Ammon's horn (tissue), 1 donor: ENCODE results near the gene TMEM128.
A peak's percentile ranks its signal among the peaks of the same experiment; 100 is the strongest.
"Not testable (repeated sequence)": the region's sequence is repeated elsewhere in the genome, so short reads cannot be mapped to it uniquely, and the experiment has no call there.

ENCODE experiments used
- DNase-seq: peaks from one replicate; pipeline ENCODE4 v3.0.0-alpha.2; 2016; ENCODE audit warnings: low spot score

The TMEM128 gene

GRCh38 chr4:4248029-4248884 is at the start of gene TMEM128:
Gene TMEM128, minus strand, starts transcription at chr4:4248223. Its CDS starts 21 bp downstream, at chr4:4248202.
- DNase-seq: peak; percentile 96

GRCh38 chr4:4296283-4296846 is 48.3 kb upstream of the TMEM128 start:
- DNase-seq: no peak

GRCh38 chr4:4293279-4293678 is 45.3 kb upstream of the TMEM128 start:
- DNase-seq: no peak

- peak; percentile 94 for DNase-seq
These were observed 42.2 kb upstream of the TMEM128 start, which contains the start of the genes LYAR and ZBTB49 for GRCh38 chr4:4289941-4290850. Gene LYAR, minus strand, starts transcription at chr4:4290154. Its CDS starts 6,412 bp downstream, at chr4:4283742. Gene ZBTB49, plus strand, starts transcription at chr4:4290251. Its CDS starts 9,695 bp downstream, at chr4:4299946.

- DNase-seq: no peak
These were observed 41.5 kb upstream of the TMEM128 start for GRCh38 chr4:4289597-4289940.

- DNase-seq: no peak
These were observed 41.0 kb upstream of the TMEM128 start for GRCh38 chr4:4289055-4289454.

- DNase-seq: no peak
These were observed 40.1 kb upstream of the TMEM128 start for GRCh38 chr4:4288098-4288497.

GRCh38 chr4:4284827-4285618 is 37.0 kb upstream of the TMEM128 start:
- no peak for DNase-seq

GRCh38 chr4:4281787-4282186 is 33.8 kb upstream of the TMEM128 start:
- DNase-seq: no peak

GRCh38 chr4:4277531-4277930 is 29.5 kb upstream of the TMEM128 start:
- DNase-seq: no peak

- DNase-seq: no peak
These were observed 26.2 kb upstream of the TMEM128 start for GRCh38 chr4:4274226-4274625.

GRCh38 chr4:4271912-4272311 is 23.9 kb upstream of the TMEM128 start:
- no peak for DNase-seq

GRCh38 chr4:4270529-4270928 is 22.5 kb upstream of the TMEM128 start:
- DNase-seq: no peak

GRCh38 chr4:4269856-4270255 is 21.8 kb upstream of the TMEM128 start:
- no peak for DNase-seq

GRCh38 chr4:4269331-4269731 is 21.3 kb upstream of the TMEM128 start:
- DNase-seq: no peak

- DNase-seq: peak; percentile 43
These were observed 20.8 kb upstream of the TMEM128 start for GRCh38 chr4:4268776-4269175.

GRCh38 chr4:4267981-4268380 is 20.0 kb upstream of the TMEM128 start:
- DNase-seq: no peak

- DNase-seq: no peak
These were observed 12.2 kb upstream of the TMEM128 start for GRCh38 chr4:4260185-4260751.

- no peak for DNase-seq
These were observed 11.6 kb upstream of the TMEM128 start for GRCh38 chr4:4259484-4260100.

- DNase-seq: not testable (repeated sequence)
These were observed 9.7 kb upstream of the TMEM128 start for GRCh38 chr4:4257705-4258104.

GRCh38 chr4:4256799-4257198 is 8.8 kb upstream of the TMEM128 start:
- no peak for DNase-seq
